Mucosa of descending colon (tissue), 3 donors: Measurements from ENCODE around the gene APOA4. TPM values are rescaled to one million over a fixed set of nuclear protein-coding genes. Genes with fewer than 3 reads are reported as not detected.

Experiments used
- ATAC-seq: fragments of 200-7000 bp; cut with Tn5 transposase; one replicate; pipeline ENCODE4 v1.9.1; 2020; ENCODE audit warnings: mild to moderate bottlenecking, moderate library complexity
- DNase-seq, 3 donors: peaks; one replicate each; pipeline ENCODE4 v3.0.0-alpha.2; 2020
- H3K36me3 ChIP-seq: fragments of 200-600 bp; one replicate; pipeline ENCODE4 v1.8.0; 2021; ENCODE audit warnings: low read depth, mild to moderate bottlenecking
- H3K4me1 ChIP-seq: fragments of 200-600 bp; one replicate; pipeline ENCODE4 v1.8.0; 2021; ENCODE audit warnings: low read depth, mild to moderate bottlenecking
- H3K4me3 ChIP-seq: fragments of 200-600 bp; one replicate; pipeline ENCODE4 v1.8.0; 2021; ENCODE audit warnings: mild to moderate bottlenecking
- H3K9me3 ChIP-seq: fragments of 200-600 bp; one replicate; pipeline ENCODE4 v1.8.0; 2021; ENCODE audit warnings: mild to moderate bottlenecking
- intact Hi-C, 2 donors: fragments of 100-400 bp; cut with DNase I in 1 of 2; cut with micrococcal nuclease in 1 of 2; formaldehyde crosslinking; loops; one replicate each; pipeline versions ENCODE4 v1.11.0 to v1.11.1; 2022; cut with DNase I, micrococcal nuclease
- long read RNA-seq, 2 donors: library from polyadenylated mRNA; unstranded; transcript quantifications; one replicate each; pipeline ENCODE4 v2.0.0, GENCODE V29; 2019 to 2021
- total RNA-seq, 3 donors: library from RNA; stranded (reverse); fragmentation: NEBNext Ultra II Directional in 2 of 3; extraction: Animal tissue kit (Norgen Biotek cat#: 25700) in 2 of 3; gene quantifications; one replicate each; pipeline versions ENCODE4 v1.2.1 to v1.2.4, GENCODE V29; 2021 to 2023
- TF ChIP-seq, protein P1 (sequence below): fragments of 200-600 bp; IDR thresholded peaks from one replicate; pipeline ENCODE4 v1.8.0; 2022; ENCODE audit warnings: antibody characterized with exemption, mild to moderate bottlenecking
- donor health status: DM: no; HTN: no; CAD: no; lungs with moderate emphysema.
- donor health status: DM: no; HTN: no; CAD: no.
- donor health status: DM: no; HTN: yes; CAD: no.

Gene APOA4
- total RNA-seq: not detected
- long read RNA-seq, donor 1: 0 reads
- long read RNA-seq, donor 2: 0 reads

DNA sequence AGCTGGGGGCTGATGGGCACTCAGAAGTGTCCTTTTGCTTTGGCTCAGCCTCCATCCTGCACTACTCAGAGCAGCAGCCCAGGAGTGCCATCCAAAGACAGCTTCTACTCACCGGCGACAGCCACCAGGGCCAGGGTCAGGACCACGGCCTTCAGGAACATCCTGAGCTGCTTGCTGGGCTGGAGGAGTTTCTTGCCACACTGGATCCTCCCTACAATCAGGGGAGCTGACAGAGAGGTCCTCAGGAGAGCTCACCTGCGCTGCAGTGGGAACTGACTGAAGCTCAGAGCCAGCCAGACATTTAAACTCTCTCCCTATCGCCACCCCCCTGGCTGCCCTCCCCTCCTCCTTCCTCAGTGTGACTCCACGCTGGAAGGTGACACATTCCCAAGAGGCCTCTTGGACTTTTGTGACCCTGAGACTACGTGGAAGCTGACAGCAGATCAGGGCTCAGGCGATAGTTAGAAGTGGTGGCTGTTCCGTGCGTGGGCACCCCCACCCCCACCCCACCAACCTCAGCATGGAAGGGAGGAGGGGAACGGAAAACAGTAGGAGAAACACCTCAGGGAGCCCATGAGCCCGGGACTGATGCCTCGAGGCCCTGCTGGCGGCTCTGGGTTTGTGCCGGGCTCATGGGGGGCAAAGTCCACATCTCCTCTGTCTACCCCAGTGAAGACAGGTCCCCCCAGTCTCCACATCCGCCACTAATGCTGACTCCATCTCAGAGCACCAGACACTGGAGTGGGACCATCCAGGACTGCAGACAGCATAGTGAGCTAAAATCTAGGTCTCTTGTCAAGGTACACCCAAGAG, at the start of gene APOA4:
APOA4 (minus strand) TSS at position 274 of the 813 bp plus-strand sequence; CDS start at position 161, 113 bp downstream.
- intact Hi-C loops: no loop called here
- H3K9me3 ChIP-seq: no peaks in the 10 kb centered on the region
- no peaks in the 10 kb centered on the region for H3K36me3 ChIP-seq
- no peaks in the 10 kb centered on the region for H3K4me1 ChIP-seq
- ATAC-seq (no peak), DNase-seq (no peak)
- TF ChIP-seq, protein P1, sequence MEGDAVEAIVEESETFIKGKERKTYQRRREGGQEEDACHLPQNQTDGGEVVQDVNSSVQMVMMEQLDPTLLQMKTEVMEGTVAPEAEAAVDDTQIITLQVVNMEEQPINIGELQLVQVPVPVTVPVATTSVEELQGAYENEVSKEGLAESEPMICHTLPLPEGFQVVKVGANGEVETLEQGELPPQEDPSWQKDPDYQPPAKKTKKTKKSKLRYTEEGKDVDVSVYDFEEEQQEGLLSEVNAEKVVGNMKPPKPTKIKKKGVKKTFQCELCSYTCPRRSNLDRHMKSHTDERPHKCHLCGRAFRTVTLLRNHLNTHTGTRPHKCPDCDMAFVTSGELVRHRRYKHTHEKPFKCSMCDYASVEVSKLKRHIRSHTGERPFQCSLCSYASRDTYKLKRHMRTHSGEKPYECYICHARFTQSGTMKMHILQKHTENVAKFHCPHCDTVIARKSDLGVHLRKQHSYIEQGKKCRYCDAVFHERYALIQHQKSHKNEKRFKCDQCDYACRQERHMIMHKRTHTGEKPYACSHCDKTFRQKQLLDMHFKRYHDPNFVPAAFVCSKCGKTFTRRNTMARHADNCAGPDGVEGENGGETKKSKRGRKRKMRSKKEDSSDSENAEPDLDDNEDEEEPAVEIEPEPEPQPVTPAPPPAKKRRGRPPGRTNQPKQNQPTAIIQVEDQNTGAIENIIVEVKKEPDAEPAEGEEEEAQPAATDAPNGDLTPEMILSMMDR: no peak
- H3K4me3 ChIP-seq: no peak within 1 kb of the TSS

DNA sequence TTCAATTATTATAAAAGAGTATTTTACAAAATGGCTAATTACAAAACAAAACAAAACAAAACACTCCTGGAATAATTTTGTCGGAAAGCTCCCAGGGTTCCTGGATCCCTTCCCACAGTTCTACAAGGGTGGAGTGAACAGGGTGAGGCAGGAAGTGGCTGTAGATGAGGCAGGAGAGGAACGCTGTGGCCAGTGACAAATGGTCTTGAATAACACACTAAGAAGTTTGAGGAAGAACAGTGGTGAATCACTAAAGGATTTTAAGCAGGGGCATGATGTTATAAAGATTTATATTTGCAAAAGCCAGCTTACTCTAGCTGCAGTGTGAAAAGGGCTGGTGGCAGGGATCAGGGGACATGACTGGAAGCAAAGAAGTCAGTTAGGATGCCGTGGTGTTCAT, 48.1 kb upstream of the APOA4 start:
- DNase-seq: no peak
- Histone ChIP-seq H3K4me3 (no peak overlapping the region), H3K9me3 (no peaks in the 10 kb centered on the region), H3K4me1 (no peaks in the 10 kb centered on the region), H3K36me3 (no peaks in the 10 kb centered on the region)
- TF ChIP-seq, protein P1: no peak
- intact Hi-C loops: no loop called here
- peak; percentile 78 for ATAC-seq

DNA sequence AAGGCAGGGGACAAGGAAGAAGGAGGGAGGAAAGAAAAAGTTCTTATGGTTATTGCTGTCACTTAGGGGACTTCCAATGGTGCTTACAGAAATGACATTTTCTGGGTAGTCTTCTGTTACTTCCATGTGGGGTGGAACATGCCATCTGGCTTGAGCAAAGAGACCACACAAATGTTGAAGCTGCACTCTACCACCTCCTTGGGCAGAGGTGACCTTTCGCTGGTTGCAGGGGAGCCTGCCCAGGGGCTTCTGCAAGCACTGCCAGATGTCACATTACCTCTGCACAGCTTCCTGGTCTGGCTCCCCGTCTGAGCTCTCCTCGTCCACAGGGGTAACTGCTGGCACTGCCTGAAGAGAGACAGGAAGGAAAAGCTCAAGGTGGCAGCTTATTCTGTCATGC, 47.0 kb upstream of the APOA4 start:
- Histone ChIP-seq H3K36me3 (no peaks in the 10 kb centered on the region), H3K9me3 (no peaks in the 10 kb centered on the region), H3K4me1 (no peaks in the 10 kb centered on the region), H3K4me3 (no peak overlapping the region)
- intact Hi-C loops: no loop called here
- ATAC-seq: no peak
- no peak for DNase-seq
- TF ChIP-seq, protein P1: no peak

DNA sequence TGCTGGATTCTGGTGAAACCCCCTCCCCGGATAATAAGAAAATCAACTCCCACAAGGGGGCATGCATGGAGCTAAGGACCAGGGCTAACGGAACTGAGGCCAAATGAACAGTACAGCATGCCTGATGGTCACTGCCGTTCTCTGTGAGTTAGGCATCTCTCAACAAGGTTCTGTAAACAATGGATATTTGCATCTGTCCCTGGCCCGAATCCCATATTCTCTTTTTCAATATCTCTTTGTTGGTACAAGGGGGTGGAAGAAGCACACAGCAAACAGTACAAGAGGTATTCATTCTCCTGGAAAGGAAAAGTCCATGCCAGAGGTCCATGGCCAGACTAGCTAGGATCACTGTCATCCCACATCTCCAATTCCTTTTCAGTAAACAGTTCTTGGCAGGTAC, 46.5 kb upstream of the APOA4 start:
- ATAC-seq: no peak
- Histone ChIP-seq H3K9me3 (no peaks in the 10 kb centered on the region), H3K4me1 (no peaks in the 10 kb centered on the region), H3K36me3 (no peaks in the 10 kb centered on the region), H3K4me3 (no peak overlapping the region)
- TF ChIP-seq, protein P1: no peak
- no peak for DNase-seq
- intact Hi-C loops: no loop called here

DNA sequence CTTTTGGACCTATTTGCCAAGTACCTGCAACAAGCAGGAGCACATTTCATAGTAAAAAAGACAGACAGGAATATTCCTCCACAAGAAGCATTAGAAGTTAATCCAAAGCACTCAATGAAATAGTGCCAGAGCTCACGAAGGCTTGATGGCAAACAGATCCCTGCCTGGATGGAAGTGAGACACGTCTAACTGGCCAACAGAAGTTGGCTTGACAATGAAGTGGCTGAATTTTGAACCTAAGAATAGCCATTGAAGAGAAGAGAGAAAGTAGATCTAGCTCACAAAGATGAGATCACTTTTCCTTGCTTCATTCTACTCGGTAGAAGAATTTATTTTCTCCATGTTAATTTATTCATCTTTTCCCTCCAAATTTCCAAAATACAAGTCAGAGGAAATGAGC, 45.0 kb upstream of the APOA4 start:
- DNase-seq (no peak), ATAC-seq (no peak)
- intact Hi-C loops: no loop called here
- TF ChIP-seq, protein P1: no peak
- Histone ChIP-seq H3K4me1 (no peaks in the 10 kb centered on the region), H3K36me3 (no peaks in the 10 kb centered on the region), H3K4me3 (no peak overlapping the region), H3K9me3 (no peaks in the 10 kb centered on the region)
